GM12878 (cell line): ENCODE measurements around the gene MRPS27. TPM values are rescaled to one million over a fixed set of nuclear protein-coding genes. Genes with fewer than 3 reads are reported as not detected.

Source experiments
- CHD1 ChIP-seq: IDR thresholded peaks from 2 replicates; pipeline ENCODE4 v1.6.1; 2012; ENCODE audit warnings: low read depth, low read length, improper control_type of control experiment
- CREM ChIP-seq: IDR thresholded peaks from 2 replicates; pipeline ENCODE4 v1.6.1; 2014; ENCODE audit warnings: antibody characterized with exemption, low read depth
- HDGF ChIP-seq: fragments of 450-650 bp; IDR thresholded peaks from 2 replicates; pipeline ENCODE4 v1.6.1; 2016; ENCODE audit warnings: antibody characterized with exemption
- IRF5 ChIP-seq: fragments of 450-650 bp; IDR thresholded peaks from 2 replicates; pipeline ENCODE4 v1.6.1; 2017; ENCODE audit warnings: borderline replicate concordance
- POLR2AphosphoS2 ChIP-seq: IDR thresholded peaks from 2 replicates; pipeline ENCODE4 v1.6.1; 2011; ENCODE audit warnings: low read depth, mild to moderate bottlenecking, low read length, improper control_type of control experiment, moderate library complexity
- RBBP5 ChIP-seq: fragments of 200-600 bp; sonication (generic); conservative IDR thresholded peaks from 2 replicates; pipeline ENCODE4 v1.6.1; 2016
- SMAD5 ChIP-seq: IDR thresholded peaks from 2 replicates; pipeline ENCODE4 v1.6.1; 2016; ENCODE audit warnings: antibody characterized with exemption, low read depth
- SMC3 ChIP-seq: IDR thresholded peaks from 2 replicates; pipeline ENCODE4 v1.6.1; 2011; ENCODE audit warnings: low read length, improper control_type of control experiment, borderline replicate concordance
- SUZ12 ChIP-seq: fragments of 200-600 bp; sonication (generic); IDR thresholded peaks from one replicate; pipeline ENCODE4 v1.6.1; 2018; ENCODE audit warnings: antibody characterized with exemption, mild to moderate bottlenecking; ENCODE audit not compliant: unreplicated experiment
- ZBTB33 ChIP-seq: fragments of 450-650 bp; IDR thresholded peaks from 2 replicates; pipeline ENCODE4 v1.6.1; 2017; ENCODE audit warnings: mild to moderate bottlenecking
- ZNF687 ChIP-seq: fragments of 450-650 bp; IDR thresholded peaks from 2 replicates; pipeline ENCODE4 v1.6.1; 2017; ENCODE audit warnings: mild to moderate bottlenecking, moderate library complexity
- polyA plus RNA-seq, 11 experiments: library from polyadenylated mRNA; depleted of rRNA in 4 of 11; unstranded in 6 of 11; stranded (reverse) in 5 of 11; fragments of >200 nt; fragmentation: Nextera tagmentation in 4 of 11; fragmentation: Illumina TruSeq in 1 of 11; extraction: Ambion mirVana in 4 of 11; extraction: Trizol in 1 of 11; gene quantifications; 1 replicate in 1 of 11; 2 replicates in 10 of 11; pipeline versions ENCODE4 v1.2.1 to v1.2.3, GENCODE V29; 2011 to 2016; ENCODE audit warnings: inconsistent platforms in 2 of 11, missing spikeins in 2 of 11, low read depth in 1 of 11
- total RNA-seq, 4 experiments: library from RNA; depleted of rRNA in 3 of 4; stranded (reverse); fragments of >200 nt in 3 of 4; fragmentation: Illumina TruSeq in 1 of 4; extraction: Trizol in 1 of 4; gene quantifications; 2 replicates each; pipeline versions ENCODE4 v1.2.1 to v1.2.3, GENCODE V29; 2013 to 2021

MRPS27 gene
- total and polyA plus RNA-seq, 10 of the 15 experiments (the other 5 are each of a cell fraction or from before 2014, with no cell fraction given): 61.0 to 128 (median 93.0) TPM

GRCh38 chr5:72291601-72292000 lies 28.4 kb downstream of the MRPS27 start (continued):
- TF ChIP-seq ZBTB33 (no peak), RBBP5 (no peak), SMAD5 (no peak), CREM (no peak), SUZ12 (no peak), POLR2AphosphoS2 (no peak), ZNF687 (no peak), SMC3 (no peak), IRF5 (no peak), HDGF (no peak), CHD1 (no peak)
